Adrenal gland (tissue), 12 donors: Measurements from ENCODE around the gene SUFU. TPM values are rescaled to one million over a fixed set of nuclear protein-coding genes. Genes with fewer than 3 reads are reported as not detected.

Source experiments
- DNase-seq, 7 donors: peaks; one replicate each; pipeline ENCODE4 v3.0.0-alpha.2; 2019 to 2020
- H3K27ac ChIP-seq, 5 donors: fragments of 200-600 bp; sonication (generic) in 4 of 5; 1 replicate in 3 of 5; 2 replicates in 2 of 5; pipeline versions ENCODE4 v1.5.1 to v1.8.0; 2016 to 2020; ENCODE audit warnings: mild to moderate bottlenecking in 1 of 5
- H3K27me3 ChIP-seq: fragments of 200-600 bp; 2 replicates; pipeline ENCODE4 v1.8.0; 2021
- H3K36me3 ChIP-seq, 2 donors: fragments of 200-600 bp; replicated peaks in 1 of 2; 1 replicate in 1 of 2; 2 replicates in 1 of 2; pipeline versions ENCODE4 v1.5.1 to v1.8.0; 2018 to 2022
- H3K4me1 ChIP-seq, 2 donors: fragments of 200-600 bp; replicated peaks in 1 of 2; 1 replicate in 1 of 2; 2 replicates in 1 of 2; pipeline versions ENCODE4 v1.5.1 to v1.8.0; 2018 to 2021
- H3K4me3 ChIP-seq, 4 donors: fragments of 200-600 bp; sonication (generic) in 3 of 4; one replicate each; pipeline ENCODE4 v1.5.1; 2016 to 2018
- H3K9me3 ChIP-seq, 3 donors: fragments of 200-600 bp; sonication (generic) in 1 of 3; replicated peaks in 1 of 3; 1 replicate in 2 of 3; 2 replicates in 1 of 3; pipeline versions ENCODE4 v1.5.1 to v1.8.0; 2016 to 2021
- CTCF ChIP-seq, 6 experiments: fragments of 450-650 bp in 4 of 6; fragments of 200-600 bp in 2 of 6; sonication (generic) in 1 of 6; IDR thresholded peaks; 1 replicate in 5 of 6; 2 replicates in 1 of 6; pipeline versions ENCODE4 v1.5.1 to v1.8.0; 2016 to 2021; ENCODE audit warnings: antibody characterized with exemption in 6 of 6, mild to moderate bottlenecking in 2 of 6, moderate library complexity in 1 of 6
- POLR2A ChIP-seq, 2 donors: fragments of 450-650 bp; IDR thresholded peaks; one replicate each; pipeline ENCODE4 v1.6.1; 2017; ENCODE audit warnings: antibody characterized with exemption in 2 of 2, mild to moderate bottlenecking in 2 of 2, moderate library complexity in 1 of 2
- WGBS, 4 donors: extraction: QIAGEN DNeasy Blood & Tissue Kit in 2 of 4; methylation state at CpG; one replicate each; pipeline versions ENCODE4 v1.1.5 to v1.1.7; 2013 to 2017; 5-methylcytosine and 5-hydroxymethylcytosine counted together
- intact Hi-C, 2 donors: fragments of 100-400 bp; cut with DNase I; formaldehyde crosslinking; loops; one replicate each; pipeline versions ENCODE4 v1.14.1 to v1.15.0; 2022 to 2023
- polyA plus RNA-seq, 3 donors: library from polyadenylated mRNA; stranded (reverse); fragments of 200-250 nt in 2 of 3; fragments of 350-450 nt in 1 of 3; fragmentation: Illumina TruSeq in 1 of 3; extraction: RNeasy Lipid Tissue Mini Kit (QIAGEN cat#74804) in 1 of 3; gene quantifications; one replicate each; pipeline ENCODE4 v1.2.3, GENCODE V29; 2013 to 2014
- total RNA-seq, 9 donors: library from RNA; depleted of rRNA in 4 of 9; stranded (reverse); fragments of >200 nt in 4 of 9; fragments of 120-200 nt in 1 of 9; fragmentation: NEBNext Ultra II Directional in 1 of 9; extraction: Animal tissue kit (Norgen Biotek cat#: 25700) in 1 of 9; gene quantifications; one replicate each; pipeline versions ENCODE4 v1.1.0 to v1.2.4, GENCODE V29; 2013 to 2023
- donor health status: healthy with polysubstance abuse.
- donor health status: Bipolar disorder and iron deficiency.
- donor health status: DM: yes; HTN: yes; CAD: no.
- donor health status: DM: no; HTN: no; CAD: no.
- donor health status: DM: no; HTN: no; CAD: no.
- donor health status: DM: yes; HTN: yes; CAD: no.

SUFU gene
- total and polyA plus RNA-seq, 12 donors, result 4.3 to 20.2 (median 11.1) TPM

GRCh38 chr10:102657451-102657850, 153.7 kb downstream of the SUFU start:
- DNase-seq, result no peak
- 45 to 57% (median 53%) methylated on average over 11 of the region's 11 CpGs for WGBS, 4 donors
- Histone ChIP-seq H3K36me3 (peaks cover 0 to 62% of the 10 kb centered on the region in 2 donors), H3K9me3 (no peaks in the 10 kb centered on the region), H3K27me3 (no peaks in the 10 kb centered on the region), H3K27ac (peak overlapping the region in 2 of 5 donors; percentile 41 to 60), H3K4me3 (no peak overlapping the region), H3K4me1 (peaks cover 11 to 52% of the 10 kb centered on the region in 2 donors)
- intact Hi-C loops, result no loop called here
- TF ChIP-seq POLR2A (IDR thresholded peaks at IDR 0.05), result no peak
- TF ChIP-seq CTCF (IDR thresholded peaks at IDR 0.05), result no peak

GRCh38 chr10:102657984-102658724, 154.4 kb downstream of the SUFU start:
- no peak overlapping the region for H3K4me3 ChIP-seq
- H3K9me3 ChIP-seq, result no peaks in the 10 kb centered on the region
- H3K4me1 ChIP-seq, result peaks cover 11 to 45% of the 10 kb centered on the region in 2 donors
- intact Hi-C loops, result no loop called here
- WGBS, 4 donors, result 30 to 40% (median 39%) methylated on average over 12 to 13 of the region's 13 CpGs
- peak overlapping the region in 3 of 5 donors; percentile 21 to 89 (median 60) for H3K27ac ChIP-seq
- H3K36me3 ChIP-seq, result peaks cover 0 to 55% of the 10 kb centered on the region in 2 donors
- TF ChIP-seq POLR2A (IDR thresholded peaks at IDR 0.05) (no peak), CTCF (IDR thresholded peaks at IDR 0.05) (no peak)
- no peaks in the 10 kb centered on the region for H3K27me3 ChIP-seq
- DNase-seq, result peak in 4 of 7 donors; percentile 54 to 68 (median 56)

GRCh38 chr10:102658802-102659201, 155.0 kb downstream of the SUFU start:
- intact Hi-C loops, result no loop called here

More at GRCh38 chr10:102658802-102659201, 155.0 kb downstream of the SUFU start:
- Histone ChIP-seq H3K4me3 (no peak overlapping the region), H3K36me3 (peaks cover 0 to 49% of the 10 kb centered on the region in 2 donors), H3K9me3 (no peaks in the 10 kb centered on the region), H3K27me3 (no peaks in the 10 kb centered on the region), H3K27ac (peak overlapping the region in 2 of 5 donors; percentile 60 to 89), H3K4me1 (peaks cover 11 to 39% of the 10 kb centered on the region in 2 donors)
- no peak for TF ChIP-seq POLR2A (IDR thresholded peaks at IDR 0.05)
- TF ChIP-seq CTCF (IDR thresholded peaks at IDR 0.05), result no peak
- 67 to 83% (median 77%) methylated on average over 4 to 5 of the region's 5 CpGs for WGBS, 4 donors
- no peak for DNase-seq
